ENCODE data around the gene CALY.

Gene CALY

DNA sequence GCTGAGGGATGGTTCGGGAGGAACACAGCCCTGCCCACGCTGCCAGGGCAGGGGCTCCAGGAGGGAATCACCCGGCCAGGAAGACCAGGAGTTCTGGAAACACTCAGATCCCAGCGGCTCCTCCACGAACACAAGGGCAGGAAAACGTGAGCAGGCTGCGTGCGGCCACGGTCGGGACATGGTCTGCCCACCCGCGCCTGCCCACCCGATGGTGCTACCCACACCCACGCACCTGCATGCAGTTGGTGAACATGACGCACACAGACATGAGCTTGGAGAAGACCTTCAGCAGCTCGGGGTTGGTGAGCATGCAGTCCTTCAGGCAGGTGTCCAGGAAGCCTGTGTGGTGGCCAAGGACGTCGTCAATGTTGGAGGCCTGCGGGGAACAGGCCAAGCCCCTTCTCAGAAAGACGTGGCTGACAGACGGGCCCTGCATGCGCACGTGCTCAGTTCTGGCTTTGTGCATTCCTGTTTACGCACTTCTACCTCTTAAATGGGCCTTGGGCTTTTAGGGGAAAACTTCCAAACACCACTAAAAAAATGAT lies 53.8 kb downstream of the CALY start:
- no peak for DNase-seq (ENCODE audit: low read depth in 1 of 2, low spot score in 1 of 2)
- H3K27me3 ChIP-seq (ENCODE audit: insufficient read depth, poor library complexity, severe bottlenecking) = no peaks in the 10 kb centered on the region
- TF ChIP-seq POLR2AphosphoS5 (IDR thresholded peaks at IDR 0.05; ENCODE audit: low read depth) = no peak
- TF ChIP-seq SPI1 (IDR thresholded peaks at IDR 0.05; ENCODE audit: borderline replicate concordance, low read depth) = no peak
- TF ChIP-seq, protein P1, sequence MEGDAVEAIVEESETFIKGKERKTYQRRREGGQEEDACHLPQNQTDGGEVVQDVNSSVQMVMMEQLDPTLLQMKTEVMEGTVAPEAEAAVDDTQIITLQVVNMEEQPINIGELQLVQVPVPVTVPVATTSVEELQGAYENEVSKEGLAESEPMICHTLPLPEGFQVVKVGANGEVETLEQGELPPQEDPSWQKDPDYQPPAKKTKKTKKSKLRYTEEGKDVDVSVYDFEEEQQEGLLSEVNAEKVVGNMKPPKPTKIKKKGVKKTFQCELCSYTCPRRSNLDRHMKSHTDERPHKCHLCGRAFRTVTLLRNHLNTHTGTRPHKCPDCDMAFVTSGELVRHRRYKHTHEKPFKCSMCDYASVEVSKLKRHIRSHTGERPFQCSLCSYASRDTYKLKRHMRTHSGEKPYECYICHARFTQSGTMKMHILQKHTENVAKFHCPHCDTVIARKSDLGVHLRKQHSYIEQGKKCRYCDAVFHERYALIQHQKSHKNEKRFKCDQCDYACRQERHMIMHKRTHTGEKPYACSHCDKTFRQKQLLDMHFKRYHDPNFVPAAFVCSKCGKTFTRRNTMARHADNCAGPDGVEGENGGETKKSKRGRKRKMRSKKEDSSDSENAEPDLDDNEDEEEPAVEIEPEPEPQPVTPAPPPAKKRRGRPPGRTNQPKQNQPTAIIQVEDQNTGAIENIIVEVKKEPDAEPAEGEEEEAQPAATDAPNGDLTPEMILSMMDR (IDR thresholded peaks at IDR 0.05; ENCODE audit: insufficient read depth, low read length) = no peak
- TF ChIP-seq, protein P2, sequence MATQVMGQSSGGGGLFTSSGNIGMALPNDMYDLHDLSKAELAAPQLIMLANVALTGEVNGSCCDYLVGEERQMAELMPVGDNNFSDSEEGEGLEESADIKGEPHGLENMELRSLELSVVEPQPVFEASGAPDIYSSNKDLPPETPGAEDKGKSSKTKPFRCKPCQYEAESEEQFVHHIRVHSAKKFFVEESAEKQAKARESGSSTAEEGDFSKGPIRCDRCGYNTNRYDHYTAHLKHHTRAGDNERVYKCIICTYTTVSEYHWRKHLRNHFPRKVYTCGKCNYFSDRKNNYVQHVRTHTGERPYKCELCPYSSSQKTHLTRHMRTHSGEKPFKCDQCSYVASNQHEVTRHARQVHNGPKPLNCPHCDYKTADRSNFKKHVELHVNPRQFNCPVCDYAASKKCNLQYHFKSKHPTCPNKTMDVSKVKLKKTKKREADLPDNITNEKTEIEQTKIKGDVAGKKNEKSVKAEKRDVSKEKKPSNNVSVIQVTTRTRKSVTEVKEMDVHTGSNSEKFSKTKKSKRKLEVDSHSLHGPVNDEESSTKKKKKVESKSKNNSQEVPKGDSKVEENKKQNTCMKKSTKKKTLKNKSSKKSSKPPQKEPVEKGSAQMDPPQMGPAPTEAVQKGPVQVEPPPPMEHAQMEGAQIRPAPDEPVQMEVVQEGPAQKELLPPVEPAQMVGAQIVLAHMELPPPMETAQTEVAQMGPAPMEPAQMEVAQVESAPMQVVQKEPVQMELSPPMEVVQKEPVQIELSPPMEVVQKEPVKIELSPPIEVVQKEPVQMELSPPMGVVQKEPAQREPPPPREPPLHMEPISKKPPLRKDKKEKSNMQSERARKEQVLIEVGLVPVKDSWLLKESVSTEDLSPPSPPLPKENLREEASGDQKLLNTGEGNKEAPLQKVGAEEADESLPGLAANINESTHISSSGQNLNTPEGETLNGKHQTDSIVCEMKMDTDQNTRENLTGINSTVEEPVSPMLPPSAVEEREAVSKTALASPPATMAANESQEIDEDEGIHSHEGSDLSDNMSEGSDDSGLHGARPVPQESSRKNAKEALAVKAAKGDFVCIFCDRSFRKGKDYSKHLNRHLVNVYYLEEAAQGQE (IDR thresholded peaks at IDR 0.05; ENCODE audit: insufficient replicate concordance, low read depth) = no peak
- no peak for TF ChIP-seq GABPA (IDR thresholded peaks at IDR 0.05; ENCODE audit: low read depth)
- H3K27ac ChIP-seq (replicated peaks) = no peak overlapping the region
- H3K4me3 ChIP-seq (replicated peaks; ENCODE audit: insufficient read depth, low read length) = no peak overlapping the region

DNA sequence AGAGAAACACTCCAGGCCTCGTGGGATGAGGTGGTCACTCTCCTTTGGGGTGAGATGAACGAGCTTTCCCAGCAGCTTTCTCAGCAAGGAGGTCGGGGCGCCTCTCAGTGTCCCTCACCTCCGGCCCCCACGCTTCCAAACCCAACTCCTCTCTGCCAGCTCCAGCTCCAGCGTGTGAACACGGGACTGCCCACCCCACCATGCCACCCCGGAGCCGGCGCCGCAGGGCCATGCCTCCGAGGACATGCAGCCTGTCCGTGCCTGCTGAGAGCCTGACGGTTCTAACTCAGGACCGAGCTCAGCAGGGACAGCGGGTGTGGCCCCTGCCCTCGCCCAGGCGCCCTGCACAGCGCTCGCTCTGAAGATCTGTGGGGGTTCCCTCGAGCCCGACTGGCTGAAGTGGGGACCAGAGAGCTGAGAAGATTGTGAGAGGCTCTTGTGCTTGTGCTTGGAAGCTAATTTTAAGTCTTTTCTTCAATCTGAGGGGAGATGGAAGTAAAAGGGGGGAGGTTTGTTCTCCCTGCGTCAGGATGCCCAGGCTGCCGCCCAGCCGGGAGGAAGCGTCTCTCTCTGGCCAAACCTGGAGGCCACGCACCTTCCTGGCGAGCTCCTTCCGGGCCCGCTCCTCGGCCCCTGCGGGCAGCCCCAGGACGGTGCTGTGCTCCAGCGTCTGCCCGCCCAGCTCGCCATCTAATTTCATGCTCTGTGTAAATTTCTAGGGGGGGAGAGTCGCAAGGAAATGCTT lies 54.9 kb downstream of the CALY start:
- no peaks in the 10 kb centered on the region for H3K27me3 ChIP-seq (ENCODE audit: insufficient read depth, poor library complexity, severe bottlenecking)
- DNase-seq (ENCODE audit: low read depth in 1 of 2, low spot score in 1 of 2) = no peak

DNA sequence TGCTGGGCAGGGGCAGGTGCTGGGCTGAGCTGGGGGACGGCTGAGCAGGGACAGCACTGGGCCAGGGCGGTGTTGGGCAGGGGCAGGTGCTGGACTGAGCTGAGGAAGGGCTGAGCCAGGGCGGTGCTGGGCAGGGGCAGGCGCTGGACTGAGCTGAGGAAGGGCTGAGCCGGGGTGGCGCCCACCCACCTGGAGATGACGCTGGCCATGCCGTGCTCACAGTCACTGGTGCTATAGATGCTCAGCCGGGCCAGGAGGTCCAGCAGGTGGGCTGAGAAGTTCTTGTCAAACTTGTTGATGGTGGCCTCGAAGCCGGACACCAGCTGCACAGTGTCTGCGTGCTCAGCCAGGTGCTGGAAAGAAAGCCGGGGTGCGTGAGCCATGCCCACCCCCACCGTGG lies 55.6 kb downstream of the CALY start:
- no peak for DNase-seq (ENCODE audit: low read depth in 1 of 2, low spot score in 1 of 2)
- Histone ChIP-seq H3K4me3 (replicated peaks; ENCODE audit: insufficient read depth, low read length) (no peak overlapping the region), H3K27ac (replicated peaks) (0 out of 2 replicates have a peak overlapping the region, but pooled peaks have one; percentile 26), H3K27me3 (ENCODE audit: insufficient read depth, poor library complexity, severe bottlenecking) (no peaks in the 10 kb centered on the region)
- TF ChIP-seq, protein P2 (IDR thresholded peaks at IDR 0.05; ENCODE audit: insufficient replicate concordance, low read depth) = no peak
- TF ChIP-seq SPI1 (IDR thresholded peaks at IDR 0.05; ENCODE audit: borderline replicate concordance, low read depth) (no peak), GABPA (IDR thresholded peaks at IDR 0.05; ENCODE audit: low read depth) (no peak), POLR2AphosphoS5 (IDR thresholded peaks at IDR 0.05; ENCODE audit: low read depth) (no peak)
- TF ChIP-seq, protein P1 (IDR thresholded peaks at IDR 0.05; ENCODE audit: insufficient read depth, low read length) = no peak

More for the DNA sequence above, 54.9 kb downstream of the CALY start:
- H3K4me3 ChIP-seq (replicated peaks; ENCODE audit: insufficient read depth, low read length) = no peak overlapping the region
- no peak overlapping the region for H3K27ac ChIP-seq (replicated peaks)
- TF ChIP-seq, protein P2 (IDR thresholded peaks at IDR 0.05; ENCODE audit: insufficient replicate concordance, low read depth) = no peak
- TF ChIP-seq POLR2AphosphoS5 (IDR thresholded peaks at IDR 0.05; ENCODE audit: low read depth) (no peak), SPI1 (IDR thresholded peaks at IDR 0.05; ENCODE audit: borderline replicate concordance, low read depth) (no peak), GABPA (IDR thresholded peaks at IDR 0.05; ENCODE audit: low read depth) (no peak)
- TF ChIP-seq, protein P1 (IDR thresholded peaks at IDR 0.05; ENCODE audit: insufficient read depth, low read length) = no peak
